Neural cell (in vitro differentiated cells): ENCODE data around the gene PLEKHA7.

Experiments
- CTCF ChIP-seq: fragments of 450-650 bp; IDR thresholded peaks from 2 replicates; pipeline ENCODE4 v1.5.1; 2014; ENCODE audit warnings: antibody characterized with exemption, mild to moderate bottlenecking, moderate library complexity; ENCODE audit not compliant: poor library complexity, severe bottlenecking
- POLR2AphosphoS5 ChIP-seq: IDR thresholded peaks from 2 replicates; pipeline ENCODE4 v1.6.1; 2012
- RAD21 ChIP-seq: fragments of 450-650 bp; conservative IDR thresholded peaks from 2 replicates; pipeline ENCODE4 v1.6.1; 2014; ENCODE audit warnings: antibody characterized with exemption, mild to moderate bottlenecking, moderate library complexity

- TF ChIP-seq RAD21 = no peak
- TF ChIP-seq CTCF = no peak
- no peak for TF ChIP-seq POLR2AphosphoS5
Observed at GRCh38 chr11:16767137-16767536, 247.1 kb downstream of the PLEKHA7 start.
